ENCODE data around the gene MFSD6L.
"Not testable (repeated sequence)": the region's sequence is repeated elsewhere in the genome, so short reads cannot be mapped to it uniquely, and the experiment has no call there.

The MFSD6L gene

GRCh38 chr17:8826808-8827435 is 27.8 kb upstream of the MFSD6L start:
- DNase-seq (ENCODE audit: extremely low read depth in 1 of 2, low read depth in 1 of 2) = no peak

- DNase-seq (ENCODE audit: extremely low read depth in 1 of 2, low read depth in 1 of 2) = no peak
Observed at GRCh38 chr17:8825802-8826201, 26.6 kb upstream of the MFSD6L start.

- no peak for DNase-seq (ENCODE audit: extremely low read depth in 1 of 2, low read depth in 1 of 2)
Observed at GRCh38 chr17:8823279-8823678, 24.1 kb upstream of the MFSD6L start.

- DNase-seq (ENCODE audit: extremely low read depth in 1 of 2, low read depth in 1 of 2) = no peak
Observed at GRCh38 chr17:8822401-8823035, 23.4 kb upstream of the MFSD6L start.

- no peak for DNase-seq (ENCODE audit: extremely low read depth in 1 of 2, low read depth in 1 of 2)
Observed at GRCh38 chr17:8821446-8822105, 22.4 kb upstream of the MFSD6L start.

GRCh38 chr17:8820311-8821010 is 21.3 kb upstream of the MFSD6L start:
- DNase-seq (ENCODE audit: extremely low read depth in 1 of 2, low read depth in 1 of 2) = no peak

GRCh38 chr17:8818654-8819330 is 19.6 kb upstream of the MFSD6L start:
- no peak for DNase-seq (ENCODE audit: extremely low read depth in 1 of 2, low read depth in 1 of 2)

GRCh38 chr17:8818047-8818446 is 18.9 kb upstream of the MFSD6L start:
- no peak for DNase-seq (ENCODE audit: extremely low read depth in 1 of 2, low read depth in 1 of 2)

GRCh38 chr17:8806926-8807550 is 7.9 kb upstream of the MFSD6L start:
- no peak for DNase-seq (ENCODE audit: extremely low read depth in 1 of 2, low read depth in 1 of 2)

GRCh38 chr17:8806253-8806925 is 7.2 kb upstream of the MFSD6L start:
- no peak for DNase-seq (ENCODE audit: extremely low read depth in 1 of 2, low read depth in 1 of 2)

GRCh38 chr17:8805396-8805795 is 6.2 kb upstream of the MFSD6L start:
- not testable (repeated sequence) for DNase-seq (ENCODE audit: extremely low read depth in 1 of 2, low read depth in 1 of 2)

- DNase-seq (ENCODE audit: extremely low read depth in 1 of 2, low read depth in 1 of 2) = no peak
Observed at GRCh38 chr17:8803531-8804420, 4.6 kb upstream of the MFSD6L start.

- no peak for DNase-seq (ENCODE audit: extremely low read depth in 1 of 2, low read depth in 1 of 2)
Observed at GRCh38 chr17:8801135-8801840, 2.1 kb upstream of the MFSD6L start.

- DNase-seq (ENCODE audit: extremely low read depth in 1 of 2, low read depth in 1 of 2) = no peak
Observed at GRCh38 chr17:8800656-8801055, 1.5 kb upstream of the MFSD6L start.

GRCh38 chr17:8799570-8800212 is 526 bp upstream of the MFSD6L start:
- DNase-seq (ENCODE audit: extremely low read depth in 1 of 2, low read depth in 1 of 2) = no peak

GRCh38 chr17:8798176-8798845 is 854 bp downstream of the MFSD6L start:
- DNase-seq (ENCODE audit: extremely low read depth in 1 of 2, low read depth in 1 of 2) = no peak

GRCh38 chr17:8797621-8798175 is 1.5 kb downstream of the MFSD6L start:
- no peak for DNase-seq (ENCODE audit: extremely low read depth in 1 of 2, low read depth in 1 of 2)

Data from stimulated activated CD8-positive, alpha-beta memory T cell treated with anti-CD3 and anti-CD28 coated beads, Interleukin-7, amount 100 ng/mL, for 48 hours (primary cell).